Tibial artery (tissue), 4 donors: Measurements from ENCODE around the gene SLC28A1.
A peak's percentile ranks its signal among the peaks of the same experiment; 100 is the strongest.

ENCODE experiments used
- DNase-seq, 2 donors: peaks; one replicate each; pipeline ENCODE4 v3.0.0-alpha.2; 2019
- H3K27ac ChIP-seq, 2 donors: fragments of 200-600 bp; sonication (generic) in 1 of 2; 1 replicate in 1 of 2; 2 replicates in 1 of 2; pipeline ENCODE4 v1.5.1; 2018 to 2019; ENCODE audit warnings: mild to moderate bottlenecking in 1 of 2
- H3K27me3 ChIP-seq, 2 donors: fragments of 200-600 bp; sonication (generic) in 1 of 2; one replicate each; pipeline versions ENCODE4 v1.5.1 to v1.6.0; 2016 to 2019
- H3K36me3 ChIP-seq, 3 donors: fragments of 200-600 bp; sonication (generic) in 2 of 3; one replicate each; pipeline ENCODE4 v1.5.1; 2016 to 2019; ENCODE audit warnings: mild to moderate bottlenecking in 2 of 3
- H3K4me1 ChIP-seq, 4 donors: fragments of 200-600 bp; sonication (generic) in 2 of 4; 1 replicate in 3 of 4; 2 replicates in 1 of 4; pipeline ENCODE4 v1.5.1; 2016 to 2019
- H3K4me3 ChIP-seq, 2 donors: fragments of 200-600 bp; sonication (generic) in 1 of 2; 1 replicate in 1 of 2; 2 replicates in 1 of 2; pipeline ENCODE4 v1.5.1; 2018 to 2019; ENCODE audit warnings: mild to moderate bottlenecking in 2 of 2
- H3K9me3 ChIP-seq, 3 donors: fragments of 200-600 bp; sonication (generic) in 1 of 3; one replicate each; pipeline ENCODE4 v1.5.1; 2016 to 2019
- CTCF ChIP-seq, 2 experiments: fragments of 200-600 bp in 1 of 2; fragments of 450-650 bp in 1 of 2; IDR thresholded peaks; one replicate each; pipeline ENCODE4 v1.5.1; 2017 to 2019; ENCODE audit warnings: antibody characterized with exemption in 2 of 2, mild to moderate bottlenecking in 1 of 2, moderate library complexity in 1 of 2
- intact Hi-C: fragments of 100-400 bp; cut with DNase I; formaldehyde crosslinking; loops from one replicate; pipeline ENCODE4 v1.15.0; 2023; ENCODE audit warnings: low total_unique reads

Gene SLC28A1

DNA sequence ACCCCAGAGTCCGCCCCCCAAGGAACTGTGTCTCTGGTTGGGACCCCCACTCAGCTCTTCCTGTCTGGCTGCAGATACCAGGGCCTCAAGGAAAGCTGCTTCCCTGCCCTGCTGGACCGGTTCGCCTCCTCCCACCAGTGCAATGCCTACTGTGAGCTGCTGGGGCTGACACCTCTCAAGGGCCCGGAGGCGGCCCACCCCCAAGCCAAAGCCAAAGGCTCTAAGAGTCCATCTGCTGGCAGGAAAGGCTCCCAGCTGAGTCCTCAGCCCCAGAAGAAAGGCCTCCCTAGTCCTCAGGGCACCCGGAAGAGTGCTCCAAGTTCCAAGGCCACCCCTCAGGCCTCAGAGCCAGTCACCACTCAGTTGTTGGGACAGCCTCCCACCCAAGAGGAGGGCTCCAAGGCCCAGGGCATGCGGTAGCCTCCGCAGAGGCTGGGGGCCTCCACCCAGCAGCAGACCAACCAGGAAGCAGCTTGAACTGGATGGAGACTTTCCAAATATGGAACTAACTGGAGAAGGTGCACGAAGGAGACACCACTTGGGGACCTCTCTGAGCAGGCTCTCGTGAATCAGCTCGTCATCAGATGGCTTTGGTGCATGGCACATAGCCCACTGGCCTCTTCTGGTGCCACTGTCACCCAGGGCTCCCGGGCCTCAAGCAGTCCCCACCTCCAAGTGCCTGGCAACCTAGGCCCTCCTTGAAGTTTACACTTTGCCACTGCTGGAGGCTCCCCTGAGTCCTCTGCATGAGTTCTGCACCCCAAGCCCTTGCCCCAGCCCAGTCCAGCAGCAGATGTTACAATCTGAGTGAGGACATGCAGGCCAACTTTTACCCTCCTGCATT lies 16.2 kb upstream of the SLC28A1 start:
- no peaks in the 10 kb centered on the region for H3K9me3 ChIP-seq
- no peak overlapping the region for H3K4me3 ChIP-seq
- DNase-seq = no peak
- no peak for TF ChIP-seq CTCF (IDR thresholded peaks at IDR 0.05)
- intact Hi-C loops = no loop called here
- peaks cover 0 to 33% (median 25%) of the 10 kb centered on the region in 4 donors for H3K4me1 ChIP-seq
- H3K27ac ChIP-seq = no peak overlapping the region
- no peaks in the 10 kb centered on the region for H3K27me3 ChIP-seq
- H3K36me3 ChIP-seq = peaks cover 8 to 41% (median 30%) of the 10 kb centered on the region in 3 donors

DNA sequence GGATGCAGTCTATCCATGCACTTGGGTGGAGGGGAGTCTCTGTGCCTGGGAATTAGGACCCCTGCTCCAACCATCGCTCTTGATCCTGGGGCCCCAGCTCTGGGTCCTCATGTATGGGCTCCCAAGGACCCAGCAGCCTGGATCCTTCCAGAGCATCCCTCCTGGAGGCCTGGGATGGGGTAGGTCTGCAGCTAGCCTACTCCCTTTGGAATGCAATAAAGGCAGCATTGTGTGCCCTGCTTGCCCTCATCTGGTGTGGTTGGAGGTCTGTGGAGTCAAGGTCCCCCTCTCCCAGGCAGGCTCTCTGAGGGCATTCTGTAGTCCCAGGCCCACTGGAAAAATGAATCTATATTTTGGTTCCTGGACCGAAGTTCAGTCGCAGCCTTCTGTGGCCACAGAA lies 15.0 kb upstream of the SLC28A1 start:
- Histone ChIP-seq H3K27ac (no peak overlapping the region), H3K4me1 (peaks cover 0 to 33% (median 21%) of the 10 kb centered on the region in 4 donors), H3K9me3 (no peaks in the 10 kb centered on the region), H3K36me3 (peaks cover 8 to 30% (median 30%) of the 10 kb centered on the region in 3 donors), H3K4me3 (no peak overlapping the region), H3K27me3 (no peaks in the 10 kb centered on the region)
- TF ChIP-seq CTCF (IDR thresholded peaks at IDR 0.05) = no peak
- DNase-seq = no peak
- intact Hi-C loops = no loop called here

- peaks cover 8 to 30% (median 30%) of the 10 kb centered on the region in 3 donors for H3K36me3 ChIP-seq
- intact Hi-C loops = no loop called here
- H3K27ac ChIP-seq = no peak overlapping the region
- DNase-seq = no peak
- H3K4me1 ChIP-seq = peaks cover 0 to 31% (median 18%) of the 10 kb centered on the region in 4 donors
- H3K27me3 ChIP-seq = no peaks in the 10 kb centered on the region
- TF ChIP-seq CTCF (IDR thresholded peaks at IDR 0.05) = no peak
- H3K4me3 ChIP-seq = no peak overlapping the region
- no peaks in the 10 kb centered on the region for H3K9me3 ChIP-seq
Observed at GRCh38 chr15:84871428-84871985, 13.0 kb upstream of the SLC28A1 start.

GRCh38 chr15:84872009-84872910 lies 12.2 kb upstream of the SLC28A1 start:
- no peak for DNase-seq

More at GRCh38 chr15:84872009-84872910, 12.2 kb upstream of the SLC28A1 start:
- Histone ChIP-seq H3K27ac (peak overlapping the region; percentile 63 to 65), H3K4me1 (peaks cover 0 to 31% (median 18%) of the 10 kb centered on the region in 4 donors), H3K36me3 (peaks cover 8 to 30% (median 28%) of the 10 kb centered on the region in 3 donors), H3K27me3 (no peaks in the 10 kb centered on the region), H3K4me3 (no peak overlapping the region), H3K9me3 (no peaks in the 10 kb centered on the region)
- intact Hi-C loops = no loop called here
- TF ChIP-seq CTCF (IDR thresholded peaks at IDR 0.05) = no peak
